Keratinocyte (primary cell): ENCODE results near the gene ANKHD1. TPM values are rescaled to one million over a fixed set of nuclear protein-coding genes. Genes with fewer than 3 reads are reported as not detected.

Experiments used
- DNase-seq: peaks from one replicate; pipeline ENCODE4 v3.0.0-alpha.2; 2011; ENCODE audit warnings: low read depth, missing footprints, low spot score
- FAIRE-seq: peaks from 2 replicates; lab custom pipeline; 2011; peaks lifted over from hg19 to GRCh38; lab: Jason Lieb, UNC
- H2AFZ ChIP-seq: 2 replicates; pipeline ENCODE4 v1.6.0; 2012; ENCODE audit warnings: low read length, control low read depth, inconsistent platforms; ENCODE audit not compliant: control insufficient read depth
- H3K27ac ChIP-seq: 2 replicates; pipeline ENCODE4 v1.5.1; 2011; ENCODE audit warnings: low read length; ENCODE audit not compliant: control insufficient read depth, insufficient read depth
- H3K27me3 ChIP-seq: 3 replicates; pipeline ENCODE4 v1.6.0; 2011; ENCODE audit warnings: low read length; ENCODE audit not compliant: control insufficient read depth, insufficient read depth; ENCODE audit errors: extremely low read depth
- H3K36me3 ChIP-seq, 2 experiments: 2 replicates in 1 of 2; 3 replicates in 1 of 2; pipeline ENCODE4 v1.5.1; 2011; ENCODE audit warnings: low read length in 2 of 2, mild to moderate bottlenecking in 1 of 2; ENCODE audit not compliant: control insufficient read depth in 2 of 2, insufficient read depth in 2 of 2; ENCODE audit errors: extremely low read depth in 1 of 2
- H3K4me1 ChIP-seq: 3 replicates; pipeline ENCODE4 v1.5.1; 2011; ENCODE audit warnings: low read length; ENCODE audit not compliant: control insufficient read depth, insufficient read depth; ENCODE audit errors: extremely low read depth
- H3K4me2 ChIP-seq: 3 replicates; pipeline ENCODE4 v1.6.0; 2011; ENCODE audit warnings: low read depth, low read length; ENCODE audit not compliant: control insufficient read depth, insufficient read depth; ENCODE audit errors: extremely low read depth
- H3K4me3 ChIP-seq, 3 experiments: fragments of 200-600 bp in 1 of 3; sonication (generic) in 1 of 3; 2 replicates in 2 of 3; 3 replicates in 1 of 3; pipeline ENCODE4 v1.5.1; 2011 to 2016; ENCODE audit warnings: low read length in 3 of 3, mild to moderate bottlenecking in 3 of 3, control low read depth in 2 of 3, inconsistent platforms in 1 of 3, low read depth in 1 of 3, mixed read lengths in 1 of 3, mixed run types in 1 of 3, moderate library complexity in 1 of 3; ENCODE audit not compliant: control insufficient read depth in 2 of 3, insufficient read depth in 2 of 3; ENCODE audit errors: extremely low read depth in 1 of 3
- H3K79me2 ChIP-seq: 2 replicates; pipeline ENCODE4 v1.6.0; 2012; ENCODE audit warnings: low read length; ENCODE audit not compliant: control insufficient read depth, insufficient read depth
- H3K9ac ChIP-seq: 3 replicates; pipeline ENCODE4 v1.6.0; 2011; ENCODE audit warnings: low read length; ENCODE audit not compliant: control insufficient read depth, insufficient read depth; ENCODE audit errors: extremely low read depth
- H3K9me1 ChIP-seq: 3 replicates; pipeline ENCODE4 v1.6.0; 2011; ENCODE audit warnings: low read length; ENCODE audit not compliant: control insufficient read depth, insufficient read depth; ENCODE audit errors: extremely low read depth
- H3K9me3 ChIP-seq: 2 replicates; pipeline ENCODE4 v1.5.1; 2012; ENCODE audit warnings: low read depth, low read length; ENCODE audit not compliant: control insufficient read depth
- H4K20me1 ChIP-seq: 3 replicates; pipeline ENCODE4 v1.6.0; 2011; ENCODE audit warnings: low read length; ENCODE audit not compliant: control insufficient read depth, insufficient read depth; ENCODE audit errors: extremely low read depth
- CTCF ChIP-seq, 3 experiments: IDR thresholded peaks in 1 of 3; conservative IDR thresholded peaks in 1 of 3; optimal IDR thresholded peaks in 1 of 3; 2 replicates in 2 of 3; 3 replicates in 1 of 3; pipeline versions ENCODE3 to v1.5.1; 2011; ENCODE audit warnings: low read length in 3 of 3, mild to moderate bottlenecking in 3 of 3, moderate library complexity in 2 of 3, control low read depth in 1 of 3, inconsistent platforms in 1 of 3; ENCODE audit not compliant: insufficient read depth in 2 of 3; ENCODE audit errors: extremely low read depth in 1 of 3
- EZH2 ChIP-seq: IDR thresholded peaks from one replicate; pipeline ENCODE4 v1.6.1; 2012; ENCODE audit warnings: inconsistent platforms, mild to moderate bottlenecking, low read length, moderate library complexity
- dilution Hi-C: fragments of 300-500 bp; cut with MboI; formaldehyde crosslinking; loops from one replicate; pipeline ENCODE4 v1.7.0; 2020; ENCODE audit warnings: low sequenced_read_pairs; ENCODE audit not compliant: extremely low pct_ligation_motif_present
- polyA plus RNA-seq, 5 experiments: library from polyadenylated mRNA; depleted of rRNA in 3 of 5; stranded (reverse) in 3 of 5; stranded (forward) in 1 of 5; unstranded in 1 of 5; fragments of >200 nt; gene quantifications; 1 replicate in 1 of 5; 2 replicates in 3 of 5; 3 replicates in 1 of 5; pipeline versions ENCODE4 v1.2.1 to v1.2.3, GENCODE V29; 2011 to 2012; ENCODE audit warnings: missing spikeins in 2 of 5, low read depth in 1 of 5, low replicate concordance in 1 of 5

ANKHD1 gene
- polyA plus RNA-seq, 1 donor (not counting 4 experiments of a cell fraction or from before 2014, with no cell fraction given): 65.9 TPM

GRCh38 chr5:140418862-140419520 is 17.4 kb downstream of the ANKHD1 start:
- Histone ChIP-seq H3K27me3 (no peaks in the 10 kb centered on the region), H3K4me1 (no peaks in the 10 kb centered on the region), H4K20me1 (peaks cover 6% of the 10 kb centered on the region), H3K9ac (no peak overlapping the region), H3K36me3 (no peaks in the 10 kb centered on the region), H3K4me2 (no peak overlapping the region), H3K27ac (no peak overlapping the region), H3K9me3 (no peaks in the 10 kb centered on the region), H3K79me2 (peaks cover 85% of the 10 kb centered on the region), H2AFZ (no peak overlapping the region), H3K4me3 (no peak overlapping the region), H3K9me1 (no peaks in the 10 kb centered on the region)
- FAIRE-seq (no peak), DNase-seq (no peak)
- dilution Hi-C loops: no loop called here
- TF ChIP-seq EZH2: no peak
- TF ChIP-seq CTCF (optimal IDR thresholded peaks at IDR 0.05 in 1 of 3, IDR thresholded peaks at IDR 0.05 in 1 of 3, conservative IDR thresholded peaks at IDR 0.05 in 1 of 3; ENCODE audit: extremely low read depth in 1 of 3, insufficient read depth in 2 of 3, low read length in 3 of 3): no peak

- no peaks in the 10 kb centered on the region for H3K36me3 ChIP-seq
- FAIRE-seq (no peak), DNase-seq (no peak)
- dilution Hi-C loops: no loop called here
- peaks cover 86% of the 10 kb centered on the region for H3K79me2 ChIP-seq
- H4K20me1 ChIP-seq: peaks cover 6% of the 10 kb centered on the region
- H3K9ac ChIP-seq: no peak overlapping the region
- H3K27ac ChIP-seq: no peak overlapping the region
- H3K4me3 ChIP-seq: no peak overlapping the region
- H2AFZ ChIP-seq: no peak overlapping the region
- TF ChIP-seq EZH2: no peak
- no peak for TF ChIP-seq CTCF (optimal IDR thresholded peaks at IDR 0.05 in 1 of 3, IDR thresholded peaks at IDR 0.05 in 1 of 3, conservative IDR thresholded peaks at IDR 0.05 in 1 of 3; ENCODE audit: extremely low read depth in 1 of 3, insufficient read depth in 2 of 3, low read length in 3 of 3)
- H3K4me2 ChIP-seq: no peak overlapping the region
- H3K4me1 ChIP-seq: no peaks in the 10 kb centered on the region
- H3K9me1 ChIP-seq: no peaks in the 10 kb centered on the region
- no peaks in the 10 kb centered on the region for H3K9me3 ChIP-seq
- no peaks in the 10 kb centered on the region for H3K27me3 ChIP-seq
Observed at GRCh38 chr5:140420226-140420570, 18.6 kb downstream of the ANKHD1 start.
